ENCODE data around the gene TEX48.

TEX48 gene, protein sequence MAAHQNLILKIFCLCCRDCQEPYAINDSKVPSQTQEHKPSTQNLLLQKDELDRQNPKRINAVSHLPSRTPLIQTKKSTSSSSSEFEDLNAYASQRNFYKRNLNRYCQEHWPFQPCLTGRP
- total RNA-seq = 0.41 to 0.44 reads per million in 2 donors

DNA sequence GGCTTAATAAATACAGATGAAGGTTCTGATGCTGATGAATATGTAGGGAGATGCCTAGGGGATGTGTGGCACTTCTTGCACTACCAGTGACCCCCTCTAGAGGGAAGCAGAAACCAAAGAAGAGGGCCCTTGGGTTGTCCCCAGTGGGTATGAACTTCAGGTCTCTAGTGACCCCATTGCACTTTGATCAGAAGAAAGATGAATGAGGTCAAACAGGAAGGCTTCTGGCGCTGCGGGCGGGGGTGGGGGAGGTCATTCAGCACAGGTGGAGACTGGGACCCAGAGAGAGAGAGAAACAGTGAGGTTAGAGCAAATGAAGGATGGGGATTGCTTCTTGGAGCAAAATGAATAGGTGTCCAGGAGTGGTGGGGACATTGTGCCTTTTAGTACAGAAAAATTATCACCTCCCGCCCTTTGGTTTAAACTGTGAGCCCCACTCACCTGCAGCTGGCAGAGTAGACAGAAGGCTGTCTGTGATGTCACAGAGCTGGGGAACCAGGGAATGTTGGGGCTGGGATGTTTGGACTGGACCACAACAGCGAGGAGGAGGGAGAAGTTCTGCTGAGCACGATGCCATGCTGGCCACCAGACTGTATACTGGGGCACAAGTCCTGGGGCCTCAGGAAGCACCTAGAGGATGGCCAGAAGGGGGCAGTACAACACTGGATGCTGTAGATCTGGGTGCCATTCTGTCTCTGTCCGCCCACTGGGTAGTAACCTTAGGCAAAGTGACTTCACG lies at the start of gene TEX48:
Gene TEX48, minus strand, starts transcription at position 599 of the 739 bp plus-strand sequence. CDS start 10,469 bp downstream, outside the sequence.
- DNase-seq = no peak

DNA sequence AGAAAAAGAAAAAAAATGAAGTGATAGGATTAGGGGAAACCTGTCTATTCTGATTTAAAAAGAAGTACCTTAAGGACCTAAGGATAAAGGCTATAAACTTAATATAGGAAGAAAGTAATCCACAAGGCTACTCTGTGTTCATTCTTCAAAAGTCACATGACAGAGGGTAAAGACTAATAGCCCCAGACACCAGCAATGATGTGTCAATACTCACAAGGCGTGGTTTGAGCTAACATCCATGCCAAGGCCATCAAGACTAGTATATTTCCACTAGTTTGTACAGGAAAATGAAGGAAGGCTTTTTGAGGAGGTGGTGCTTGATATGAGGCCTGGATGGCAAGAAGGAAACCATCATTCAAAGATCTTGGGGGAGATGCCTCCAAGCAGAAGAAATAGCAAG lies 49.7 kb upstream of the TEX48 start:
- DNase-seq = no peak

DNA sequence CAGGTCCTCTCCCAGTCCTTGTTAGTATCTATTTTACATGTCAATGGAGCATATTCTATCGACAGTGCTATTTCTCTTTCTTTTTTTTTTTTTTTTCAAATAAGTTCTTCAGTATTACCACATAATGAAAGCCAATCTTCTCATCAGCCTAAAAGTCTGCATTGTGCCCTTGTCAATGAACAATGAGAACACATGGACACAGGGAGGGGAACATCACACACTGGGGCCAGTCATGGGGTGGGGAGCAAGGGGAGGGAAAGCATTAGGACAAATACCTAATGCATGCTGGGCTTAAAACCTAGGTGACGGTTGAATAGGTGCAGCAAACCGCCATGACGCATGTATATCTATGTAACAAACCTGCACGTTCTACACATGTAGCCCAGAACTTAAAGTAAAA lies 47.7 kb upstream of the TEX48 start:
- DNase-seq = no peak

DNA sequence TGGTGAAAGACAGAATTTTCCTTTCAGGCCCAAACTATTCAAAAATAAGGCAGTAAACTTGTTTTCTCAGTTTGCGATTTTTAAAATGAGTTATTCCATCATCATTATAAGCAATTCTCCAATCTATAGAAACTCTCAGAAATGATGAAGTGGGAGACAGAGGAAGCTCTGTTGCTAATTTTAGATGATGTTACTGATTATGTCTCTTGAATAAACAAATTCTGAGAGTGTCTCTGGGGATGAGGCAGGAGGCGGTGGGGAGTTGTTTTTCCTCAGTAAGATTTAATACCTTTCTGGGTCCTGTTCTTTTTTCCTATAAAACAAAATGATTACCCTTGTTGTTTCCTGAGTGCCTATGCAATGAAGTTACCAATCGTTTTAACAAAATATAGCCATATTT lies 43.9 kb upstream of the TEX48 start:
- no peak for DNase-seq

DNA sequence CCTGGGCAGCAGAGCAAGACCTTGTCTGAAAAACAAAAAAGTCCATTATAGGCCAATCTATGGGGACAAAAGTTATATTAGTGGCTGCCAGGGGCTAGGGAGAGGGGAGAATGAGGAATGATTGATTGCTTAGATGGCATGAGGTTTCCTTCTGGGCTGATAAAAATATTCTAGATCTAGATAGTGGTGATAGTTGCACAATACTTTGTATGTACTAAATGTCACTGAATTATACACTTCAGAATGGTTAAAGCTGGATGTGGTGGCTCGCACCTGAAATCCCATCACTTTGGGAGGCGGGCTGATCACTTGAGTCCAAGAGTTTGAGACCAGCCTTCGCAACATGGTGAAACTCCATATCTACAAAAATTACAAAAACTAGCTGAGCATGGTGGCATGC lies 42.8 kb upstream of the TEX48 start:
- no peak for DNase-seq

DNA sequence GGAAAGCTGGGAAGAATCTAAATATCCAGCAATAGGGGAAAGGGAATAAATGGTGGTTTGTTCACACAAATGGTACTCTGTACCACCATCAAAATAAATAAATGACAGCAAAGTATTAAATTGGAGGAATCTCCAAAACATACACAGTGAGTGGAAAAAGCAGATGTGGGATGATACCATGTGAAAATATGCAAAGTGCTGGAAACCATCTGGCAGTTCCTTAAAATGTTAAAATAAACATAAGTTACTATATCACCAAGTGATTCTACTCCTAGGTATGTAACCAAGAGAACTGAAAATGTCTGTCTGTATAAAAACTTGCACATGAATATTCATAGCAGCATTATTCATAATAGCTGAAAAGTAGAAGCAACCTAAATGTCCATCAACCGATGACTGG lies 41.9 kb upstream of the TEX48 start:
- no peak for DNase-seq

DNA sequence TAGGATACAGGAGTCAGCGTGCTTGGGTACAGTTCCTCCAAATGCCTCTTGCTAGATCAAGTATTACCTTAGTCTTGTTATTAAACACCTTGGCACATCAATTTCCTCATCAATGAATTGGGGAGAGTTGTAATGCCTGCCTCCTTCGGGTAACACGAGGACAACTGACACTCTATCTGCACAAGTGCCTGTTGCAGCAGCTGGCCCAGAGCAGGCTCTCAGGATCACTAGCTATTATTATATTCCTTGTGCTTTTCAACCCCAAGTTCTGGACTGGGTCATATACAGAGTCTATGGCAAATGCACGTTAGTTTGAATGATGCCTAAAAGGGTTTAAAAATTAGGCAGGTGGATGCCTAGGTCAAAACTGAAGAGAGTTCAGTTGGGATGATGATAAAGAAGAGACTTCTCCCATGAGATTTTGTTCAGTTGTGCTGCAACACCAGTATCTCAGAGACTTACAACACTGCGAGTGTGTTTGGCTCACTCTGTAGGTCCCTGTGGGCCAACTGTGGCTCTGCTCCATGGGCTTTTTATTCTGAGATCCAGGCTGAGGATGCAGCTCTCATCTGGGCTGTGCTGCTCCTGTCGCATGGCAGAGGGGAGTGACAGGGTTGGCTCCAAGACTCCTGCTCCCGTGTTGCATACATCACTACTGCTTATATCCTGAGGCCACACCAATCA lies 41.1 kb upstream of the TEX48 start:
- no peak for DNase-seq

DNA sequence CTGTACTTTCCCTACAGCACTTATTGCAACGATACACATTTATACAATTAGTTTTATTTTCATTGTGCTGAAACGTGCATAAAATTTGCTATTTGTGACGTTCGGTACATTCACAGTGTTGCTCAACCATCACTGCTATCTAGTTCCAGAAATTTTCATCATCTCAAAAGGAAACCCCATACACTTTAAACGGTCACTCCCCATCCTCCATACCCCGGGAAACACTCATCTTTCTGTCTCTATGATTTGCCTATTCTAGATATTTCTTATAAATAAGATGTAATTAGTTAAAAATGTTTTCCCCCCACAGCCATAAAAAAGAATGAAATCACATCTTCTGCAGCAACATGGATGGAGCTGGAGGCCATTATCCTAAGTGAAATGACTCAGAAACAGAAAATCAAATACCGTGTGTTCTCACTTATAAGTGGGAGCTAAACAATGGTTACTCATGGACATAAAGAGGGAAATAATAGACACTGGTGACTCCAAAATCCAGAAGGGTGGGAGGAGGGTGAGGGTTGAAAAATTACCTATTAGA lies 40.2 kb upstream of the TEX48 start:
- DNase-seq = no peak

DNA sequence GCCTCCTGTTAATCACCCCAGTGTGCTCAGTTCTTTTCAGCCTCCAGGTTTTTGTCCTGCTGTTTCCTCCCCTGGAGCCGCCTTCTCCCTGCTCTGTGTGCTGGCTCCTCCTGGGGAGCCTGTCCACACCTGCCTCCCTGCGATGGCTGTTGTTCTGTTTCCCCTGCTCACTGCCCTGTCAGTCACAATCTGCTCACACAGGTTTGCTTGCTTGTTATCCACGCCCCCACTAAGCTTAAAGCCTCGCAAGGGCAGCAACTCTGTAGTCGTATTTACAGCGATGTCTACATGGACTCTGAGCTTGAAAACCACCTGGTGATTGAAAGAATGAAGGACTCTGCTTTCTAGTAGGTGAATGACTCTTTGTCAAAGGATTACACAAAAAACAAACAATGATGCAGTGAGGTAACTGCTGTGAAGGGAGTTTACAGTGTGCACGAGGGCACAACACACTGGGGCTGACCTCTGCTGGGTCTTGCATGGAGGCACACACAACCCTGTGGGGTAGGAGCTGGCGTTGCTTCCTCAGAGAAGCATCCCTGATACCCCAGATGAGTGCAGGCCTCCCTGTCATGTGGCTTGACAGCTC lies 39.6 kb upstream of the TEX48 start:
- DNase-seq = no peak

DNA sequence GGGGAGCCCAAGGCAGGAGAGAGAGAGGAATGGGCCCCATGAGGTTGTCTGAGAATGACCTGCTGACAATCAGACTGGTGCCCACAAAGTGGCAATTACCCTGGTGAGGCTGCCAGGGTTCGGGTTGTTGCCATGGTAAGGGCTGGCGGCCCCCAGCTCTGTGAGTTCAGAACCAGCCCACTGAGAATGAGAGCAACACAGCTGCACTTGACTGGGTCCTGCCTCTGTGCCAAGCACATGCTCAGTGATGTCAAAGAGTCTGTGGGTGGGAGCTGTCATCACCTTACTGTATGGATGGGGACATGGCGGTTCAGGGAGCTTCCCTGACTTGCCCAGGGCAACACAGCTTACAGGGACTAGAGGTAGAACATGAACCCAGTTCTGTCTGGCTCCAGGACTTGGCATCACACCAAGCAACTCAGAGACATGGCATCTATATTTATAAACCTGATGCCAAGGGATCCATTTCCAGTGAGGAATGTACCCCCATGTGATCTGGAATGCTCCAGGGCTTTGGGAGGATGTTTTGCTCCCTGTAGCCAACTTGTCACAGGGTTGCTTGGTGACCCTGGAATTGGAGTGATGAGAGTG lies 38.2 kb upstream of the TEX48 start:
- no peak for DNase-seq

DNA sequence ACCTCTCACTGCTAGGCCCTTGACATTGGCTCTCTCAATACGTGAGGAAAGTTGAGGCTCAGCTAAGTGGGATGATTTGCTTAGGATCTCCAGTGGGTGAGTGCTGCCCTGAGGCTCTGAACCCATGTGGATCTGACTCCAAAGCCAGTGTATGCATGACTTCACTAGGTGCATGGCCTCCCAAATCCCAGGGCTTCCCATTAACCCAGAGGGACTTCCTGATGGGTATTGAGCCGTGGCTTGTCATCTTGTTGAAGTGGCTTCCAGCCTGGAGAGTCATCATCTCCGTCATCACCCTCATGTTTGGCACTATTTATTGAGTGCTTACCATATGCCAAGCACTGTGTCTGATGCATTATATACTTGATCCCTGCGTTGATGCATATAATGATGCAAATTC lies 37.3 kb upstream of the TEX48 start:
- no peak for DNase-seq

DNA sequence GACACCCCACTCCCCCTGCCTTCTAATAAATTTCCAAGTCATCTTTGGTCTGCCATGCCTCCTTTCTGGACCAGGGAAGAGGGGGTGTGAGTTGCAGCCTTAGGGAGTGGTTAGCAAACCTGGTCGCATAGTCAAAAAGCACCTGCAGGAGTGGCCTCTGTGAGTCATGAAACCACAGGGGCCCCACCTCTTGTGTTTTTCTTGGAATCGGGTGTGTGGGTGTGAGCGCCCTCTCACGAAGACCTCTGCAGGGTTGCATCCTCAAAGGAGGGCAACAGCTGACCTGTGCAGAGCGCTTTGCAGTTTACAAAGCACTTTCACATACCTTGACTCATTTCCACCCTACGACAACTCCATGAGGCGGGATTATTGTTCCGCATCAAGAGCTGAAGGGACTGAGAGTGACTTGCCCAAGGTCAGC lies 36.8 kb upstream of the TEX48 start:
- no peak for DNase-seq

DNA sequence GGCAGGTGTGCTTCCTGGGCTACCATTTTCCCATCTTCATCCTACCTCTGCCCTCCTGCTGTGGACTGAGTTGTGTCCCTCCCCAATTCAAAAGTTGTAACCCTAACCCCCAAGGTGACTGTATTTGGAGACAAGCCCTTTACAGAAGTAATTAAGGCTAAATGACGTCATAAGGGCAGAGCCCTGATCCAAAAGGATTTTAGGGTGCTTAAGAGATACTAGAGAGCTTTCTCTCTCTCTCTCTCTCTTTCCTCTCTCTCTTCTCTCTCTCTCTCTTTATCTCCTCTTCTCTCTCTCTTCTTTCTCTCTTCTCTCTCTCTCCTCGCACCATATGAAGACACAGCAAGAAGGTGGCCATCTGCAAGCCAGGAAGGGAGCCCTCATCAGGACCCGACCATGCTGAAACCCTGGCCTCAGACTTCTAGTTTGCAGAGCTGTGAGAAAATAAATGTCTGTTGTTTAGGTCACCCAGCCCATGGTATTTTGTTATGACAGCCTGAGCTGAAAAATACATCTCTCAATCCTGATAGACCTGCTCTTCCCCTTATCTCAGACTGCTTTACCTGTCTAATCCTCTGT lies 36.0 kb upstream of the TEX48 start:
- DNase-seq = no peak

DNA sequence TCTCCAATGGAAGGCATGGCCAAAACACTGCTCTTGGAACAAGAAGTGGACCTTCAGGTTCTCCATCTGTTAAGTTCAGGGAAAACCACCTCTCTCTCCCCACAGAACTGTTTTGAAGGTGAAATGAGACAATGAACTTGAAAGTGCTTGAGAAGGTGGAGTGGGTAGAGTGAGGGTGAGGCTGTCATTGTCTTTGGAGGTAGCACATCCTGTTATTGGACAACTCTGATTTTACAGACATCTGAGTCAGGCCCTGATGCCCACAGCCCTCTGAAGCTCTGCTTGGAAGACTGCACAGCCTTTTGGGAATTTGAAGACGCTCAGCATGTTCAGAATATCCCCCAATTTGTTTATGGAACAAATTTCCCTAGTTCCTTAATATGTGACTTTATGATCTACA lies 27.6 kb upstream of the TEX48 start:
- no peak for DNase-seq

DNA sequence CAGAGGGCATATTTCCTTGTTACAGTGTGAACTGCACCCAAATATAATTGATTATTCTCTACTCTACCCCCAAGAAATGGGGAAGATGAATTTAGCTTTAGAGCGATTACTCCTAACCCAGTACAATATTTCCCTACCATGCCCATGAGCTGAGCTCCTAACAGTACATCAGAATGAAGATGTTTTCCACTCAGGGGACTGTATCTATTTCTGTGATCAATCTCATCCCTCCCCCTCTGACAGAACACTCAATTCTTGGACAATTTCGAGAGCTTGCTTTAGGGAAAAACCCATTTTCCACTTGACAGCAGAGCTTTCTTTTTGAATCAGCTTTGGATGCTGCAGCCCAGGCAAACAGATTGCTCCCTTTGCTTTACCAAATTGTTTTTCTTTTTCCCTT lies 24.7 kb upstream of the TEX48 start:
- no peak for DNase-seq

DNA sequence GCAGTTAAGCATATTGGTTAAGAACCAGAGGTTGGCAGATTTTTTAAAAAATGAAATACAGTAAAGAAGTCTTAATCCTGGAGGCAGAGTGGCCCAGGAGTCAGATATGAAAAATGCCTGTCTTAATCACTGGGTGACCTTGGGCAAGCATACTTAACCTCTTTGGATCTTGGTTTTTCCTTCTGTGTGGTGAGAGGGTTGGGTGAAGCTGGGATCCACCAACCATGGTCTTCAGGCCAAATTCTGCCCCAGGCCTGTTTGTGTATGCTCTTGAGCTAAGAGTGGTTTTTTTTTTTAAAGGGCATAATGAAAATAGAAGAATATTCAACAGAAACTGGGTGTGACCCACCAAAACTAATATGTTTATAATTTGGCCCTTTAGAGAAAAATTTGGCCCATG lies 20.0 kb upstream of the TEX48 start:
- no peak for DNase-seq

DNA sequence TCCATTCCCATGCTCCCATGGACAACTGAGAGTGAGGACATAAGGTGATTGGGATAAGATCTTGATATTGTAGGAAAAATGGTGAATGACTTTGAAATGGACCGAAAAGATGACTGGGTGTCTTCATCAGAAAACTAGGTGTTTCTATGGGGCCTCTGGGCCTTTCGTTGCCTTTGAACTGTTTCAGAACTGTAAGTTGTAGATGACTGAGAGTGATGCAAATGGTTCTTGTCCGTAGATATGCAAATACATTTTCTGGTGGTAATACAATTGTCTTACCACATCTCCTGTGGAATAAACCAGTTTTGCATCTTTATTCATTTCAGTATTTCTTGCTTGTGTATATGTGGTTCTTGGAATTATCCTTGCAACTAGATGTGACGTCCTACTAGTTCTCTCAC lies 16.0 kb upstream of the TEX48 start:
- no peak for DNase-seq

DNA sequence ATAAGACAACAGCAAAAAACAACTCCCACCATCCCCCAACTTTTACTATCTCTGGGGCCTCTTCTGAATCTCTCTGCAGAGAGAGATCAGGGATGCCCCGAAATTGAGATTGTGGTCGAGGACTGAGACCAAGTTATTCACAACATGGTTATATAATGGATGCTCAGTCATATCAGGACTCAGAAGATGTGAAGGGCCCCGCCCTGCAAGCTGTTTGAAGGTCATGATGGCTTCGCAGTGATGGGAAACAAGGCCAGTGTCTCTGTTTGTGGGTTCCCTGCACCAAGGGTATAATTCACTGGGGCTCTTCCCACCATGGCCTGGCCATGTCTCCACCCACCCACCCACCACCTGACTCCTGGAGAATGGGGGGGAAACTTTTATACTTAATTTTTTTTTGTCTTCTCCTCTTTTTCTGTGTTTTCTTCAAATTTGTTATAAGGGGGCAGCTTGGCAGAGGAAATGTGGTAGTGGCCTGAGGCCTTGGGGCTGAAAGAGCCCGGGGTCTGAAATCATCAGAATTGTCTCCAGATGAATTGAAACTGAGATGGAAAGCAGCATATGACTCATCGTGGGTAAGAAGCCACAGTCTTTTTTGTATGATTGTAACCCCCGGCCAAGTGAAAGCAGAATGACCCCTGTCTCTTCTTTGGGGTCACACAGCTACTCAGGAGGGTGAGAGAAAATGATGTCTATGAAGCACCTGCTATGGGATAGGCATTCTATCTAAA lies 15.0 kb upstream of the TEX48 start:
- DNase-seq = no peak

DNA sequence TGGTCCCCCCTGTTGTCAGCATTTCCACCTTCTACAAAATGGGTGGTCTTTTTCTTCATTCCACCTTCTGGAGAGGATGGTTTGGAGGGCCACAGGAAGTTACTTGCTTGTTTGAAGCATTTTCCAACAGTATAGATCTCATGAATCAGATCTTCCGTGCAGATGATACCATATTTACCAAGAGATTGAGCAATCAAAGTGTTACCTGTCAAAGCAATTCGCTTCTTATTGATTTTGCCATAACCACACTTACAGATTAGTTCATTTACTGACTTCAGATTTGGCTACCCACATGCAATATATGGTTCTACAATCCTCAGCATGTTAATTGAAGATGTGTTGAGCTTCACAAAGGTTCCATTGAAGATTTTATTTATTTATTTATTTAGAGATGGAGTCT lies 14.0 kb upstream of the TEX48 start:
- no peak for DNase-seq

DNA sequence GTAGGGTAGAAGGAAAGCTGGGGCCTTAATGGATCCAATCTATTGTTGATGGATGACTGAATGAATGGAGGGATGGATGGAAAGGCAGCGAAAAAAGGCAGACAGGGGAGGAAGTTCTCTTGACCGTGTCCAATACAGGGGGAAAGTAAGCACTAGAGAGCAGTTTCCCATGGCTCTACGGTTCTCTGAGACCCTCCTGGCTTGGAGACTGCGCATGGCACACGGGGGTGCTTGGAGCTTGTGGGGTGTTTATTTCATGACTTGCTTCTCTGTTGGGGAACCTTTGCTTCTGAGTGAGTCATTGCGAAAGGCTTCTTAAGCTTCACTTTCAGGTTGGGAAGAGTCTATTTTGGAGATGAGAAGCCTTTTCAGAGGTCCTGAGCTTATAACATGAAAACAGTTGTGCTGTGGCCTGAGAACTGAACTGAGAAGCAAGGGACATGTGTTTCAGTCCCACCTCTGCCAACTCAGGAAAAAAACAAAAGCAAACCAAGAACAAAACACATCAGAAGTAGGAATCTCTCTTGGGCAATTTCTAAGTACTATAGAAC lies 12.8 kb upstream of the TEX48 start:
- DNase-seq = no peak

DNA sequence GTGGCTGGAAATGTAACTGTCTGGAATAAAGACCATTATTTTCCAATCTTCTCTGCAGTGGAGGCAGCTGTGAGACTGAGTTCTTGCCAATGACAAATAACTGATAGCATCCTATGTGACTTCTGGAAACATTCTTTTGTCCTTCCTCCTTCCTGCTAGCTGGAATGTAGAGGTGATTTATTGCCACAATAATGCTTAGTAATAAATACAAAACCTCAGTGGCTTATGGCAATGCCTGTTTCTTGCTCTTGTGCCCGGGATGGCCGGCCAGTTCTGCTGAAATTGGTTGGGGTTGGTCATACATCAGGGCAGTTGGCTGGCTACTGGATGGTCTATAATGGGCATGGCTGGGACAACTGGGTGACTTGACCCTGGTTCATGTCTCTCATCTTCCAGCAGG lies 12.2 kb upstream of the TEX48 start:
- DNase-seq = no peak

Measured in activated gamma-delta T cell (primary cell).